Activated CD4-positive, alpha-beta T cell treated with anti-CD3 and anti-CD28 coated beads, Interleukin-2, amount 50 U/mL, for 1 hour (primary cell): ENCODE results near the gene TAF1.
"Not testable (repeated sequence)": the region's sequence is repeated elsewhere in the genome, so short reads cannot be mapped to it uniquely, and the experiment has no call there.

Experiments used
- DNase-seq: peaks from one replicate; pipeline ENCODE4 v3.0.0-alpha.2; 2020

The TAF1 gene

DNA sequence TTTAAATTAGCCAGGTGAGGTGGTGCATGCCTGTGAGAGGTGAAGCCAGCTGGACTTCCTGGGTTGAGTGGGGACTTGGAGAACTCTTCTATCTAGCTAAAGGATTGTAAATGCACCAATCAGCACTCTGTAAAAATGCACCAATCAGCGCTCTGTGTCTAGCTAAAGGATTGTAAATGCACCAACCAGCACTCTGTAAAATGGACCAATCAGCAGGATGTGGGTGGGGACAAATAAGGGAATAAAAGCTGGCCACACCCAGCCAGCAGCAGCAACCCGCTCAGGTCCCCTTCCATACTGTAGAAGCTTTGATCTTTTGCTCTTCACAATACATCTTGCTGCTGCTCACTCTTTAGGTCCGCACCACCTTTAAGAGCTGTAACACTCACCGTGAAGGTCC is 147.6 kb downstream of the TAF1 start:
- DNase-seq: not testable (repeated sequence)

DNA sequence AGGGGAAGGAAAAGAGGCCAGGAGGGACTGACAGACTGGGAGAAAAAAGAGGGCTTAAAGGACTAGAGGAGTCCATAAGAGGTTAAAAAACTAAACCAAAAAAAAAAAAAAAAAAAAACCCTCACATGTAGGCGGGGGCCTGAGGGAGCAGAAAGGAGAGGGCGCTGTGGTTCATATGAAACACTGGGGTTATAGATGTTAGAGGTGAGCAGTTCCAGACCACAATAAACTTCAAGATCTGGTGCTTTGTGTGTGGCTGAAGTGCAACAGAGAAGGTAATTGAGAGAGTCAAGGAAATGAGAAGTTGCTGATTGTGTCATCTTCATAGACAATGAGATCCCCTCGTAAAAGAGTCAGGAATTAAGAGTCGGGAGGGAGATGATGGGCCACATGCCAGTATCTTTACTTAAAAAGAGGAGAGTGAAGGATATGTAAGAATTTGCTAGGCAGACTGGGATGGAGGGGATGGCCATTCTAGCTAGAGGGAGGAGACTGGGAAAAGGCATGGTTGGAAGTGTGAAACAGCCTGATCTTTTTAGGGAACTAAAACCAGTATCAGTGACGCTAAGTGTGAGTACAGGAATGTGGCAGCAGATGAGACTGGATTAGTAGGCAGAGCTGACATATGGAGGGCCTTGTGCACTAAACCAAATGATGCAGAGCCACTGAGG is 148.3 kb downstream of the TAF1 start:
- DNase-seq: peak; percentile 20

DNA sequence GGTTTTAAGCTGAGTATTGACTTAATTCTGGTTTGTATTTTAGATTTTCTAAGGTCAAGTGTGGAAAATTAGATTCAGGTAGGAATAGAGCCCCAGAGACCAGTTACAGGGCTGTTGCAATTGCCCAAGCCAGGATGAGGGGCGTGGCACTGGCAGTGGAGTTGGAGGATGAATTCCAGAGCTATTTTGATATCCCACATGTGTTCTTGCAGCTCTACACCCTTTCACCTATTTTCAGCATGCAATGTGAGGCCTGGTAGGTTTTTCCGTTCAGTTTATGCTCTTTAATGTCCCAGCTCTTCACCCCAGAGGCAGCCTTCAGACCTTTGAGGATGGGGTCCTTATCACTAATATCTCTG is 148.9 kb downstream of the TAF1 start:
- no peak for DNase-seq
